H1 (cell line): Measurements from ENCODE around the gene HK2. TPM values are rescaled to one million over a fixed set of nuclear protein-coding genes. Genes with fewer than 3 reads are reported as not detected.

Source experiments
- CTCF ChIA-PET: fragments of 300-600 bp; sonication (Branson Sonifier 250); formaldehyde crosslinking; loops from one replicate; lab custom pipeline; 2021; ENCODE audit not compliant: partially characterized antibody; lab: Charles Lee
- POLR2A ChIA-PET: fragments of 300-600 bp; sonication (Branson Sonifier 250); formaldehyde crosslinking; loops from one replicate; lab custom pipeline; 2021; ENCODE audit warnings: inconsistent platforms; ENCODE audit not compliant: partially characterized antibody; lab: Charles Lee
- DNase-seq, 2 experiments: peaks; one replicate each; pipeline versions ENCODE4 v3.0.0 to v3.0.0-alpha.2; 2010 to 2022; ENCODE audit warnings: low spot score in 2 of 2, low read depth in 1 of 2, mixed read lengths in 1 of 2
- FAIRE-seq: peaks from 2 replicates; lab custom pipeline; 2011; peaks lifted over from hg19 to GRCh38; lab: Jason Lieb, UNC
- H2AFZ ChIP-seq: 2 replicates; pipeline ENCODE4 v1.8.1; 2012; ENCODE audit warnings: low read length, inconsistent platforms
- H2AK5ac ChIP-seq: 2 replicates; pipeline ENCODE4 v1.6.1; 2013; ENCODE audit warnings: low read depth, low read length
- H2BK120ac ChIP-seq: replicated peaks from 2 replicates; pipeline ENCODE3; 2013; ENCODE audit warnings: low read depth, low read length, inconsistent platforms
- H2BK12ac ChIP-seq: 2 replicates; pipeline ENCODE4 v1.6.1; 2013; ENCODE audit warnings: low read depth, low read length
- H2BK15ac ChIP-seq: 2 replicates; pipeline ENCODE4 v1.6.1; 2013; ENCODE audit warnings: low read length
- H2BK20ac ChIP-seq: 2 replicates; pipeline ENCODE4 v1.6.1; 2013; ENCODE audit warnings: low read length
- H2BK5ac ChIP-seq: 2 replicates; pipeline ENCODE4 v1.6.1; 2013; ENCODE audit warnings: low read depth, low read length
- H3K14ac ChIP-seq: 2 replicates; pipeline ENCODE4 v1.6.1; 2013; ENCODE audit warnings: inconsistent platforms; ENCODE audit not compliant: insufficient read length
- H3K18ac ChIP-seq: 2 replicates; pipeline ENCODE4 v1.6.1; 2013; ENCODE audit warnings: low read length; ENCODE audit errors: extremely low read depth
- H3K23ac ChIP-seq: 2 replicates; pipeline ENCODE4 v1.6.1; 2013; ENCODE audit warnings: inconsistent platforms; ENCODE audit not compliant: insufficient read length
- H3K23me2 ChIP-seq: 2 replicates; pipeline ENCODE4 v1.6.1; 2013; ENCODE audit warnings: low read depth, low read length
- H3K27ac ChIP-seq: 2 replicates; pipeline ENCODE4 v1.6.1; 2011; ENCODE audit warnings: low read depth, low read length, inconsistent platforms
- H3K27me3 ChIP-seq, 4 experiments: replicated peaks in 1 of 4; 1 replicate in 1 of 4; 2 replicates in 3 of 4; pipeline versions ENCODE4 v1.6.1 to v1.8.1; 2011 to 2013; ENCODE audit warnings: low read length in 3 of 4, mild to moderate bottlenecking in 3 of 4, inconsistent platforms in 2 of 4, mixed read lengths in 2 of 4, moderate library complexity in 1 of 4; ENCODE audit not compliant: control insufficient read depth in 3 of 4, insufficient read depth in 3 of 4; ENCODE audit errors: extremely low read depth in 1 of 4
- H3K36me3 ChIP-seq, 4 experiments: 2 replicates each; pipeline versions ENCODE4 v1.6.1 to v1.8.1; 2011 to 2013; ENCODE audit warnings: mild to moderate bottlenecking in 4 of 4, low read length in 3 of 4, moderate library complexity in 2 of 4, control low read depth in 1 of 4, inconsistent platforms in 1 of 4; ENCODE audit not compliant: insufficient read depth in 4 of 4, control insufficient read depth in 2 of 4
- H3K4ac ChIP-seq: replicated peaks from 2 replicates; pipeline ENCODE3; 2013; ENCODE audit warnings: low read length, low read depth, mixed read lengths, inconsistent platforms; ENCODE audit not compliant: insufficient read length
- H3K4me1 ChIP-seq, 4 experiments: replicated peaks in 1 of 4; 1 replicate in 1 of 4; 2 replicates in 3 of 4; pipeline versions ENCODE4 v1.6.1 to v1.8.1; 2011 to 2013; ENCODE audit warnings: low read length in 3 of 4, inconsistent platforms in 2 of 4, mixed read lengths in 1 of 4; ENCODE audit not compliant: insufficient read depth in 4 of 4, control insufficient read depth in 3 of 4
- H3K4me2 ChIP-seq, 2 experiments: 2 replicates each; pipeline versions ENCODE4 v1.6.1 to v1.8.1; 2011 to 2013; ENCODE audit warnings: low read depth in 2 of 2, low read length in 2 of 2, control low read depth in 1 of 2, inconsistent platforms in 1 of 2, mild to moderate bottlenecking in 1 of 2; ENCODE audit not compliant: insufficient read depth in 1 of 2
- H3K4me3 ChIP-seq, 4 experiments: fragments of 200-600, 300-600 bp in 1 of 4; sonication (generic), shearing (Covaris generic), sonication (Bioruptor Twin) in 1 of 4; 2 replicates each; pipeline versions ENCODE4 v1.5.1 to v1.8.1; 2011 to 2016; ENCODE audit warnings: low read length in 4 of 4, low read depth in 3 of 4, control low read depth in 2 of 4, inconsistent platforms in 2 of 4, mild to moderate bottlenecking in 2 of 4, mixed read lengths in 1 of 4, moderate library complexity in 1 of 4; ENCODE audit not compliant: insufficient read depth in 2 of 4; ENCODE audit errors: extremely low read depth in 1 of 4
- H3K56ac ChIP-seq: replicated peaks from 2 replicates; pipeline ENCODE3; 2013; ENCODE audit warnings: low read depth, mild to moderate bottlenecking, mixed read lengths, low read length, inconsistent platforms; ENCODE audit not compliant: insufficient read length
- H3K79me1 ChIP-seq: 2 replicates; pipeline ENCODE4 v1.6.1; 2013; ENCODE audit warnings: low read depth, low read length, control low read depth
- H3K79me2 ChIP-seq, 2 experiments: 2 replicates each; pipeline versions ENCODE4 v1.6.1 to v1.8.1; 2012 to 2013; ENCODE audit warnings: low read length in 2 of 2, mild to moderate bottlenecking in 2 of 2, inconsistent platforms in 1 of 2; ENCODE audit not compliant: insufficient read depth in 2 of 2, control insufficient read depth in 1 of 2
- H3K9ac ChIP-seq, 4 experiments: replicated peaks in 1 of 4; 1 replicate in 1 of 4; 2 replicates in 3 of 4; pipeline versions ENCODE4 v1.6.1 to v1.8.1; 2011 to 2013; ENCODE audit warnings: low read depth in 3 of 4, low read length in 3 of 4, control low read depth in 2 of 4, mild to moderate bottlenecking in 2 of 4, moderate library complexity in 2 of 4, inconsistent platforms in 1 of 4; ENCODE audit errors: extremely low read depth in 1 of 4
- H3K9me3 ChIP-seq, 2 experiments: 2 replicates each; pipeline versions ENCODE4 v1.6.1 to v1.8.1; 2012 to 2013; ENCODE audit warnings: mild to moderate bottlenecking in 2 of 2, moderate library complexity in 2 of 2, control low read depth in 1 of 2, inconsistent platforms in 1 of 2, low read depth in 1 of 2, low read length in 1 of 2, mixed read lengths in 1 of 2; ENCODE audit not compliant: insufficient read depth in 2 of 2
- H4K20me1 ChIP-seq, 2 experiments: replicated peaks in 1 of 2; 2 replicates each; pipeline versions ENCODE3 to v1.8.1; 2011 to 2013; ENCODE audit warnings: inconsistent platforms in 2 of 2, low read length in 2 of 2, mild to moderate bottlenecking in 1 of 2; ENCODE audit not compliant: insufficient read depth in 2 of 2, control insufficient read depth in 1 of 2
- H4K5ac ChIP-seq: 2 replicates; pipeline ENCODE4 v1.6.1; 2013; ENCODE audit warnings: low read length, low read depth, mixed read lengths, inconsistent platforms; ENCODE audit not compliant: insufficient read length
- H4K8ac ChIP-seq: 2 replicates; pipeline ENCODE4 v1.8.0; 2013; ENCODE audit warnings: mild to moderate bottlenecking, moderate library complexity, low read length, inconsistent platforms; ENCODE audit not compliant: insufficient read depth; ENCODE audit errors: extremely low read depth
- H4K91ac ChIP-seq: replicated peaks from 2 replicates; pipeline ENCODE3; 2013; ENCODE audit warnings: low read length, mixed read lengths, inconsistent platforms; ENCODE audit not compliant: insufficient read length
- ATF3 ChIP-seq: IDR thresholded peaks from 2 replicates; pipeline ENCODE4 v1.6.1; 2011; ENCODE audit warnings: low read depth, mild to moderate bottlenecking, low read length; ENCODE audit not compliant: insufficient read depth
- BCL11A ChIP-seq, 2 experiments: IDR thresholded peaks; one replicate each; pipeline ENCODE4 v1.6.1; 2011; ENCODE audit warnings: low read depth in 2 of 2, low read length in 2 of 2, mild to moderate bottlenecking in 2 of 2
- HDAC6 ChIP-seq: IDR thresholded peaks from one replicate; pipeline ENCODE4 v1.7.1; 2012; ENCODE audit warnings: low read depth, mild to moderate bottlenecking, inconsistent platforms, low read length, moderate library complexity
- KDM4A ChIP-seq: IDR thresholded peaks from one replicate; pipeline ENCODE4 v1.7.1; 2012; ENCODE audit warnings: low read depth, mild to moderate bottlenecking, moderate library complexity, low read length, inconsistent platforms; ENCODE audit not compliant: severe bottlenecking
- NANOG ChIP-seq: IDR thresholded peaks from 2 replicates; pipeline ENCODE4 v1.6.1; 2011; ENCODE audit warnings: low read length, low read depth, mild to moderate bottlenecking, inconsistent platforms; ENCODE audit not compliant: insufficient read depth, poor library complexity, severe bottlenecking
- POLR2A ChIP-seq, 2 experiments: IDR thresholded peaks; 1 replicate in 1 of 2; 2 replicates in 1 of 2; pipeline ENCODE4 v1.6.1; 2011; ENCODE audit warnings: low read depth in 2 of 2, low read length in 2 of 2, mild to moderate bottlenecking in 2 of 2; ENCODE audit errors: control extremely low read depth in 1 of 2
- POU5F1 ChIP-seq: IDR thresholded peaks from 2 replicates; pipeline ENCODE4 v1.6.1; 2011; ENCODE audit warnings: low read depth, mild to moderate bottlenecking, low read length, moderate library complexity
- RBBP5 ChIP-seq: IDR thresholded peaks from 2 replicates; pipeline ENCODE4 v1.7.1; 2012; ENCODE audit warnings: low read depth, mild to moderate bottlenecking, inconsistent platforms, low read length, moderate library complexity, borderline replicate concordance
- RFX5 ChIP-seq: IDR thresholded peaks from 2 replicates; pipeline ENCODE4 v1.6.1; 2011; ENCODE audit warnings: low read depth, low read length, improper control_type of control experiment, borderline replicate concordance
- RXRA ChIP-seq: IDR thresholded peaks from 2 replicates; pipeline ENCODE4 v1.6.1; 2011; ENCODE audit warnings: low read depth, mild to moderate bottlenecking, low read length, moderate library complexity; ENCODE audit not compliant: insufficient read depth
- TAF7 ChIP-seq: optimal IDR thresholded peaks from 2 replicates; pipeline ENCODE3; 2011; ENCODE audit warnings: low read depth, mild to moderate bottlenecking, inconsistent platforms, low read length, moderate library complexity, borderline replicate concordance
- WGBS, 2 experiments: shearing (Covaris generic) in 1 of 2; methylation state at CpG; one replicate each; pipeline versions ENCODE4 v1.1.6 to v1.1.7; 2013 to 2015; ENCODE audit warnings: low lambda C conversion rate in 2 of 2, mixed read lengths in 2 of 2, inconsistent platforms in 1 of 2, low coverage in 1 of 2, missing lambda C conversion rate in 1 of 2; ENCODE audit not compliant: insufficient replicate concordance in 2 of 2, insufficient coverage in 1 of 2, insufficient read length in 1 of 2; ENCODE audit errors: extremely low coverage in 1 of 2, missing lambda C conversion rate in 1 of 2; 5-methylcytosine and 5-hydroxymethylcytosine counted together
- polyA plus RNA-seq, 7 experiments: library from polyadenylated mRNA; depleted of rRNA in 3 of 7; stranded (reverse) in 5 of 7; unstranded in 2 of 7; fragments of >200 nt in 5 of 7; fragments of 200-250 nt in 2 of 7; gene quantifications; 1 replicate in 5 of 7; 2 replicates in 1 of 7; 4 replicates in 1 of 7; pipeline versions ENCODE4 v1.2.1 to v1.2.3, GENCODE V29; 2011 to 2013; ENCODE audit warnings: missing spikeins in 2 of 7, mixed read lengths in 2 of 7
- total RNA-seq: library from RNA; stranded (reverse); fragmentation: NEBNext Ultra II Directional; extraction: Animal tissue kit (Norgen Biotek cat#: 25700); gene quantifications from 2 replicates; pipeline ENCODE4 v1.2.1, GENCODE V29; 2021

Gene HK2
- total and polyA plus RNA-seq, 2 of the 8 experiments (the other 6 are each of a cell fraction or from before 2014, with no cell fraction given): 22.1 to 61.9 TPM

DNA sequence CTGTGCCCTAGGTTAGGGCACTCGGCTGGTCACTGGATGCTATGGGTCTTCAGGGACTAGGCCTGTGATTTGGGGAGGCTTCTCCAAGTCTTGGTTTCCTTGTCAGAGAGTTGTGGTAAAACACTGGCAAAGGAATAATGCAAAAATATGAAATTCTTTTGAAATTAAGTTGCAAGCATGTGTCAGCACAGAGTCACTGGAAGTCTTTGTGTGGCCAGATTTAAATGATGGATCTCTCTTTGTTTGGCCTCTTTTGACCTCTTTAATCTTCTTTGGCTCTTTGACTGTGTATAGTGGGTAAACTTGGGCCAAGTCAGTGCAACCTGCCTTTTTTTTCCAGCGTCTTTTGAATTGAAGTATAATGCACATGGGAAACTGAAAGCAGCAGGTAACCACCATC lies 12.1 kb downstream of the HK2 start:
- Histone ChIP-seq H3K36me3 (no peaks in the 10 kb centered on the region; a peak in 1 of 8 replicates), H3K14ac (no peak overlapping the region), H4K5ac (no peak overlapping the region), H2BK12ac (no peak overlapping the region), H2AFZ (no peak overlapping the region), H3K27me3 (no peaks in the 10 kb centered on the region), H2BK5ac (no peak overlapping the region), H4K8ac (no peak overlapping the region), H4K20me1 (peaks cover 21 to 23% of the 10 kb centered on the region in 2 experiments), H3K4ac (no peak overlapping the region), H3K23ac (no peak overlapping the region), H3K27ac (no peak overlapping the region), H3K9me3 (no peaks in the 10 kb centered on the region), H2BK15ac (no peak overlapping the region), H3K79me2 (peaks cover 43 to 100% of the 10 kb centered on the region in 2 experiments), H3K79me1 (peaks cover 21% of the 10 kb centered on the region), H3K4me2 (no peak overlapping the region), H3K56ac (no peak overlapping the region), H3K4me3 (no peak overlapping the region), H2AK5ac (0 out of 2 replicates have a peak overlapping the region, but pooled peaks have one; percentile 16), H3K23me2 (no peaks in the 10 kb centered on the region; the same call in 1 of the 2 replicates), H2BK120ac (no peak overlapping the region), H3K9ac (no peak overlapping the region), H4K91ac (no peak overlapping the region), H3K18ac (no peak overlapping the region), H3K4me1 (peaks cover 9 to 59% (median 33%) of the 10 kb centered on the region in 4 experiments), H2BK20ac (no peak overlapping the region)
- no peak for TF ChIP-seq RFX5
- no peak for TF ChIP-seq BCL11A (IDR thresholded peaks at IDR 0.05; ENCODE audit: low read depth in 2 of 2, low read length in 2 of 2)
- no peak for TF ChIP-seq POLR2A (IDR thresholded peaks at IDR 0.05; ENCODE audit: control extremely low read depth in 1 of 2, low read depth in 2 of 2, low read length in 2 of 2)
- no peak for TF ChIP-seq TAF7
- TF ChIP-seq ATF3: no peak
- no peak for TF ChIP-seq RBBP5
- TF ChIP-seq POU5F1: no peak
- no peak for TF ChIP-seq NANOG
- TF ChIP-seq HDAC6: no peak
- TF ChIP-seq RXRA: no peak
- no peak for TF ChIP-seq KDM4A
- ChIA-PET POLR2A (interaction anchor here (4.0 kb wide), 1 partner anchor 11 kb away, joined by 29 read pairs; the partner anchor contains the start of gene HK2), CTCF (no interaction called here)
- 83% methylated on average over 2 of the region's 2 CpGs; no CpG with 5 or more reads in 1 of the 2 experiments for WGBS, 2 experiments
- FAIRE-seq (no peak), DNase-seq (no peak)
